Dedifferentiated amniotic fluid mesenchymal stem cell (primary cell): ENCODE data around the gene AKNA.

Source experiments
- DNase-seq: peaks from one replicate; pipeline ENCODE4 v3.0.0-alpha.2; 2016; ENCODE audit errors: extremely low spot score

The AKNA gene

DNA sequence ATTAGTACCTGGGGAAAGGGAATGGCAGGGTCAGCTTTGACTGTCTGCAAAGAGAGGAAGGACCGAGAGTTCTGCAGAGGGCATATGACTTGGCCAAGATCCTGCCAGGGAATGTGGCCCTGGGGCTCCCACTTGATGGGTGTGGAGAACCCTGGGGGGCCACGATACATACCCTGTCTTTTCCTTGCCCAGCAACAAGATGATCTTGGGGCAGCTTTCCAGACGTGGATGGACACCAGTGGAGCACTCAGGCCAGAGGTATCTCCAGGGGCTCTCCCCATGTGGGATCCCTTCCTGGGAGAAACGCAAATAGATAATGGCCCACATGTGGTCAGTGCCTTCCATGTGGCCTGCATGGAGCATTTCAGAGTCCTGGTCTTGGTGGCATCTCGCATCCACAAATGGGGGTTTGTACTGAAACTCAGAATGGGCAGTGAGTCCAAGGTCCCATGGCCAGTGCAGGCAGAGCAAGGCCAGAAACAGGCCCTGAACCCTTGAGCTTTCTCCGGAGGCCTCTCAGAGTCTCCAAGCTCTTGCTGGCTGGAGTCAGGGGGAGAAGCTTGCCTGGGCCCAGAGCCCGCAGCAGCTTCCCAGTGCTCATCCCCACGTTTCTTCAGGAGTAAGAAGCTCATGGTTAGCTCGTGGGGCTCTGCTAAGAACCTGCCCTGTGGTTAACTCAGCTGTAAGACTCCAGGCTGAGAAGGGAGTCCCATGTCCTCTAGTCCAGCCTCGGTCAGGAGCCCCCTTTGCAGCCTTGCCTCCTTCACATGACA is 83.2 kb downstream of the AKNA start:
- DNase-seq, result no peak

DNA sequence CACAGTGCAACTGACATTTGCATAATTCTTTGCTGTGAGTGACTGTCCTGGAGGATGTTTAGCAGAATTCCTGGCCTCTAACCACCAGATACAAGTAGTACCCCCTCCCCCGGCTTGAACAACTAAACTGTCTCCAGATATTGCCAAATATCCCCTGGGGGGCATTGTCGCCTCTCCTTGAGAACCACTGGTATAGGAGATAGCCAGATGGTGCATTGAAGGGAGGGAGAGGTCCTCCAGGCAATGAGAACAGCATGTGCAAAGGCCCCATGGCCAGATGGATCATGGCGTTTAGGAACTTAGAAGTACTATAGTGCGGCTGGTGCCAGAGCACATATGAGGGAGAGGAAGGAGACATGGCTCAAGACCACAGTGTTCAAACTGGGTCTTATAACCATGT is 83.8 kb downstream of the AKNA start:
- no peak for DNase-seq

DNA sequence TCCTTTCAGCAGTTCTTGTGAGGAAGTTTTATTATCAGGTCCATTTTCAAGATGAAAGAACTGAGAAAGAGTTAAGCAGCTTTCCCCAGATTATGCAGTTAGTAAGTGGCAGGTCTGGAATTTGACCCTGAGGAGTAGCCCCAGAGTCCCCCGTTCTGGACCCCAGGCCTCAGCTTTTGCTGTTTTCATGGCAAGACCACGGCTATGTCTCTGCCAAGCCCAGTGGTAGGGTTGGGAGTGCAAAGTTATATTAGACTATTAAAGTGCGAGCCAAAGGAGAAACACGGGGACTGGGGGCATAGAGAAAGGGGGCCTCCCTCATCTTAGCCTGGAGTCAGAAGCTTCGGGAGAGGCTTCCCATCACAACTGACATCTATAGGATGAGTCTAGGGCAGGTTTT is 84.2 kb downstream of the AKNA start:
- no peak for DNase-seq

DNA sequence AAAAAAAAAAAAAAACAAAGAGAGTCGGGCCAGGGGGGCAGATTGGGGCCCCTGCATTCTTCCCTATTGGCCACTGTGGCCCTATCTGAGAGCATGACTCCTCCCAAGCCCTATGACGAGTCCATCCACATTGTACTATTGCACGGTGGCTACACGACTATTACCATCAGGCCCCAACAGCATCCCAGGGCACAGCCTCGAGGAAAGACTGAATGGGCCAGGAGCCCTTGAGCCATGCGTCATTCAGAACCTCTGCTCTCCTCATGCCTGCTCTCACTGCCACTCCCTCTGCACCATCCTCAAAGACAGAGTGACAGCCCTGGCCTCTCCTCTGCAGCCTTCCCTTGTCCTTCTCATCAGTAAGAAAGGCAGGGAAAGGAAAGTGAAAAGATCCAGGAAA is 85.1 kb downstream of the AKNA start:
- no peak for DNase-seq

DNA sequence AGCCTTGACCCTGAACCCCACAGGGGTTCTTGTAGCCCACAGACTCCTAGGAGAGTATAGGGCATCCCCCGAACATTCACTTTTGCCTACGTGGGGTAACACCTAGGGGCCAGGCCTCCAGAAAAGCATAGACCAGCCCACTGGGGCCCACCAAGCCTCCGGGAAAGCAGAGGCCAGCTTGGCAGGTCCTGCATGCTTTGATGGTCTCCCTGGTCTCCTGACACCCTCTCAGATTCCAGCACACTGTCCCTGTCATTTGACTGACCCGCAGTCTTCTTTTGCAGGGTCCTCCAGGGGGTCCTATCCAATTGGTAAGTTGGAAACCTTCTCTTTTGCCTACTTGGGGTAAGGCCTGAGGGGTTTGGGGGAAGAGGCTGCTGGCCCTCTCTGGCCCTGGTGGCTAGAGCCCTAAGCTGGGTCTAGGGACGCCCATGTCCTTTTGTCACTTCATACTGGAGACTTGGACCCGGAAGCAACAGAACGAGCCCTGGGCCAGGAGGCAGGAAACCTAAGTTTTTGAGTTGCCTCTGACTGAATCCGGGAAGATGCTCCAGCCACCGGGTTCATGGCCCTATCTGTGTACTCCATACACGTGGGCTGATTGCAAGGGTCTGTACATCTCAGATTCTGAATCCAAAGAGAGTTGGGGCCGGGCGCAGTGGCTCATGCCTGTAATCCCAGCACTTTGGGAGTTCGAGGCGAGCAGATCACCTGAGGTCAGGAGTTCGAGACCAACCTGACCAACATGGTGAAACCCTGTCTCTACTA is 85.8 kb downstream of the AKNA start:
- DNase-seq, result no peak

- DNase-seq, result no peak
Measured at GRCh38 chr9:114300846-114301797, 86.7 kb downstream of the AKNA start.

GRCh38 chr9:114300153-114300845 is 87.5 kb downstream of the AKNA start:
- DNase-seq, result no peak

- no peak for DNase-seq
Measured at GRCh38 chr9:114299286-114300152, 88.3 kb downstream of the AKNA start.

- DNase-seq, result no peak
Measured at GRCh38 chr9:114296338-114296737, 91.4 kb downstream of the AKNA start.

DNA sequence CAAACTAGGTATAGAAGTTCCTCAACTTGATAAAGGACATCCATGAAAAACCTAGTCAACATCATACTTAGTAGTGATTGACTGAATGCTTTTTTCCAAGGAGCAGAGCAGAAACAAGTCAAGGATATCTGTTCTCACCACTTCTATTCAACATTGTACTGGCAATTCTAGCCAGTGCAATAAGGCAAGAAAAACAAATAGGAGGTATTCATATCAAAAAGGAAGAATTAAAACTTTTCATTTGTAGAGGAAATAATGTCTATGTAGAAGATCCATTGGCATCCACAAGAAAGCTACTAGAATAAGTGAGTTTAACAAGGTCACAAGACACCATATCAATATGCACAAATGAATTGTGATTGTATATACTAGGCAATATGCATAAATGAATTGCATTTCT is 93.1 kb downstream of the AKNA start:
- no peak for DNase-seq

DNA sequence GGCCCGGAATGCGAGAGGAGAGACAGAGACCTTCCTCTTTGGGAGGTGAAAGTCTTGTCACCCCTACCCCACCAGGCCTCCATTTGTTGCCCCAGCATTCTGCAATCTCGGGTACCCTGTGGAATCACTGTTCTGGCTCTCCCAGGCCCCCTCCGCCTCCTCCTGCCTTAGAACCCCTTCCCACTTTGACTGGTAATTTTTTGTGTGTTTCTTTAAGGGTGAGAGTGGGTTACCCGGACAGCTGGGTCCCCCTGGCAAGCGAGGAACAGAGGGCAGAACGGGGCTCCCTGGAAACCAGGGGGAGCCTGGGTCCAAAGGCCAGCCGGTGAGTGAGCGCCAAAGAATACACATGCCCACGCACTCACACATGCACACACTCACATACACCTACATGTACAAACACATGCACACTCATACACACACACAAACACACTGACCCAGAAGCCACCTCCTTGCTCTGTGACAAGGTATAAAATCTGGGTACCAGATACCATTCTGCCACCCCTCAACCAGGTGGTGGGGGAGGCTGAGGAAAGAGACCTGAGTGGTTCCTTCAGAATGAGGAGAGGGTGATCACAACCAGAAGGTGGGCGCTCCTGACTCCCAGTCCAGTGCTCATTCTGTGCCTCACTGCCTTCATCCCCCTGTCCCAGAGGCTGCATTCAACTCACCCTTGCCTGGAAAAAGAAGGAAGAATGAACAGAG is 95.7 kb downstream of the AKNA start:
- no peak for DNase-seq

- peak; percentile 40 for DNase-seq
Measured at GRCh38 chr9:114291064-114291474, 96.7 kb downstream of the AKNA start.

- no peak for DNase-seq
Measured at GRCh38 chr9:114290561-114290986, 97.2 kb downstream of the AKNA start.

GRCh38 chr9:114289571-114290481 is 98.0 kb downstream of the AKNA start:
- DNase-seq, result no peak

GRCh38 chr9:114289106-114289505 is 98.7 kb downstream of the AKNA start:
- no peak for DNase-seq

DNA sequence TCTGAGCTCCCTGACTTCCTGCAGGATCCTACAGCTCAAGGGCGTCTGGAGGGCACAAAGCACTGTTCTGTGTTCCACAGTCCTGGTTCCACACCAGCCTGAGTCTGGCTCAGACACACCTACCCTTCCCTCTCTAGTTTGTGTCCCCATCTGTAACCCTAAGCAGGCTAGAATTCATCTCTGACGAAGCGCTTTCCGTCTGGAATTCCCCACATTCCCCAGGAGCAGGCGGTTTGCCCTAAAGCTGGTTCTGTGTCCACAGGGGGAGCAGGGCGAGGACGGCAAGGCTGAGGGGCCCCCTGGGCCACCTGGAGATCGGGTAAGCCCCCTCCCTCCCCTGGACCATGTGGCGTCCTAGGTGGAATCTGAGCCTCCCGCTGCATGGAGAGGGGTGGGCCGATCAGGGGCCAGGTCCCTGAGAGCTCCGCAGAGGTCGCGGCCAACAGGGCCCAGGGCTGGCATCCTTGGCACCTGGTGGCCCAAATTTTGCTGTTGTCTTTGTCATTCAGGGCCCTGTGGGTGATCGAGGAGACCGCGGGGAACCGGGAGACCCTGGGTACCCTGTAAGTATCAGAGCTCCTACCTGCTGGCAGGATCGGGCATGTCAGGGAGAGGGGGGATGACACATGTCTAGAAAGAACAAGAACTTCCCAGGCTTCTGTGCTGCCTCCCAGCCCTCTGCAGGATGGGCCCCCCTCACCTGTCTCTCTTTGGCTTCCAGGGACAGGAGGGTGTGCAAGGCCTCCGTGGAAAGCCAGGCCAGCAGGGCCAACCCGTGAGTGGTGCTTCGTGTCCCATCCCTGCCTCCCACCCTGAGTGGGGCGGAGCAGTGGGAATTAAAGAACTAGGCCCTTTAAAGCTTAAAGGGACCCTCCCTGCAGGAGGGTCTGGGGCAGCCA is 99.3 kb downstream of the AKNA start:
- DNase-seq, result peak; percentile 77

- no peak for DNase-seq
Measured at GRCh38 chr9:114287763-114288192, 100.0 kb downstream of the AKNA start.
